HEK293 (cell line): ENCODE results near the gene RPS18.

Experiments used
- TCF7L2 ChIP-seq: IDR thresholded peaks from 2 replicates; pipeline ENCODE4 v1.6.1; 2011; ENCODE audit warnings: low read depth, mild to moderate bottlenecking, inconsistent platforms, low read length, moderate library complexity, borderline replicate concordance
- ZBTB1 ChIP-seq: fragments of 450-650 bp; formaldehyde crosslinking; IDR thresholded peaks from 2 replicates; pipeline ENCODE4 v1.5.1; 2016; ENCODE audit warnings: missing biosample characterization, missing genetic modification characterization
- ZBTB20 ChIP-seq: fragments of 450-650 bp; formaldehyde crosslinking; IDR thresholded peaks from 2 replicates; pipeline ENCODE4 v1.5.1; 2016; ENCODE audit warnings: missing biosample characterization, missing genetic modification characterization
- ZNF138 ChIP-seq: fragments of 450-650 bp; formaldehyde crosslinking; IDR thresholded peaks from 2 replicates; pipeline ENCODE4 v1.5.1; 2016; ENCODE audit warnings: missing biosample characterization, missing genetic modification characterization, borderline replicate concordance
- ZNF24 ChIP-seq: fragments of 450-650 bp; formaldehyde crosslinking; IDR thresholded peaks from 2 replicates; pipeline ENCODE4 v1.5.1; 2016; ENCODE audit warnings: missing biosample characterization, missing genetic modification characterization
- ZNF302 ChIP-seq: fragments of 450-650 bp; formaldehyde crosslinking; IDR thresholded peaks from 2 replicates; pipeline ENCODE4 v1.5.1; 2016; ENCODE audit warnings: missing biosample characterization, missing genetic modification characterization, low read depth
- ZNF596 ChIP-seq: fragments of 450-650 bp; IDR thresholded peaks from 2 replicates; pipeline ENCODE4 v1.5.0; 2018; ENCODE audit warnings: missing biosample characterization, mild to moderate bottlenecking, missing genetic modification characterization, moderate library complexity
- TF ChIP-seq, protein P1 (sequence below): fragments of 450-650 bp; formaldehyde crosslinking; IDR thresholded peaks from 2 replicates; pipeline ENCODE4 v1.5.1; 2017; ENCODE audit warnings: missing biosample characterization, missing genetic modification characterization
- TF ChIP-seq, protein P2 (sequence below): fragments of 450-650 bp; formaldehyde crosslinking; IDR thresholded peaks from 2 replicates; pipeline ENCODE4 v1.5.1; 2016; ENCODE audit warnings: missing biosample characterization, missing genetic modification characterization
- TF ChIP-seq, protein P3 (sequence below): fragments of 450-650 bp; formaldehyde crosslinking; IDR thresholded peaks from 2 replicates; pipeline ENCODE4 v1.5.1; 2016; ENCODE audit warnings: missing biosample characterization, missing genetic modification characterization
- TF ChIP-seq, protein P4 (sequence below): fragments of 450-650 bp; formaldehyde crosslinking; IDR thresholded peaks from 2 replicates; pipeline ENCODE4 v1.5.1; 2016; ENCODE audit warnings: missing biosample characterization, missing genetic modification characterization
- TF ChIP-seq, protein P5 (sequence below): fragments of 450-650 bp; formaldehyde crosslinking; optimal IDR thresholded peaks from 2 replicates; pipeline ENCODE3; 2016; ENCODE audit warnings: missing biosample characterization, mild to moderate bottlenecking, missing genetic modification characterization

DNA sequence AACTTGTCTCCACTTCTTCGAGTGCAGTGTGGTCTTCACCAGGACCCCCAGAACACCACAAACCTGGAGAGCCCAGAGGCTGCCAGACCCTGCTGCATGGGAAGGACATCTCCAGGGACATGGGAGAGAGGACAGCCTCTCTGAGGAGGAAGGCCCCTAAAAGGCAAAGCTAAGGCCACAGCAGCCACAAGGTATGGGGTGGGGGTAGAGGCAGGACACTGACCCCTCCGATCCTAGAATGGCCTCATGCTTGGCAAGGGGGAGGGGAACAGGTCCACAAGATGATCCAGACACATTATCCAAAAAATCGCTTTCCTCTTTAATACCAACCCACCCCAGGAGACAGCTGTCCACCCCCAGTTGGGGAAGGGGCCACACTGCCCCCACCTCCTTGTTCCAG, 6.9 kb downstream of the RPS18 start:
- TF ChIP-seq ZBTB20 (tag by site-specific recombination) (no peak), TCF7L2 (no peak), ZBTB1 (tag by site-specific recombination) (no peak), ZNF24 (tag by site-specific recombination) (no peak), ZNF596 (tag by site-specific recombination) (no peak), ZNF138 (tag by site-specific recombination) (no peak), ZNF302 (tag by site-specific recombination) (no peak)
- TF ChIP-seq, protein P1, sequence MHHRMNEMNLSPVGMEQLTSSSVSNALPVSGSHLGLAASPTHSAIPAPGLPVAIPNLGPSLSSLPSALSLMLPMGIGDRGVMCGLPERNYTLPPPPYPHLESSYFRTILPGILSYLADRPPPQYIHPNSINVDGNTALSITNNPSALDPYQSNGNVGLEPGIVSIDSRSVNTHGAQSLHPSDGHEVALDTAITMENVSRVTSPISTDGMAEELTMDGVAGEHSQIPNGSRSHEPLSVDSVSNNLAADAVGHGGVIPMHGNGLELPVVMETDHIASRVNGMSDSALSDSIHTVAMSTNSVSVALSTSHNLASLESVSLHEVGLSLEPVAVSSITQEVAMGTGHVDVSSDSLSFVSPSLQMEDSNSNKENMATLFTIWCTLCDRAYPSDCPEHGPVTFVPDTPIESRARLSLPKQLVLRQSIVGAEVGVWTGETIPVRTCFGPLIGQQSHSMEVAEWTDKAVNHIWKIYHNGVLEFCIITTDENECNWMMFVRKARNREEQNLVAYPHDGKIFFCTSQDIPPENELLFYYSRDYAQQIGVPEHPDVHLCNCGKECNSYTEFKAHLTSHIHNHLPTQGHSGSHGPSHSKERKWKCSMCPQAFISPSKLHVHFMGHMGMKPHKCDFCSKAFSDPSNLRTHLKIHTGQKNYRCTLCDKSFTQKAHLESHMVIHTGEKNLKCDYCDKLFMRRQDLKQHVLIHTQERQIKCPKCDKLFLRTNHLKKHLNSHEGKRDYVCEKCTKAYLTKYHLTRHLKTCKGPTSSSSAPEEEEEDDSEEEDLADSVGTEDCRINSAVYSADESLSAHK (tag by site-specific recombination) = no peak
- TF ChIP-seq, protein P2, sequence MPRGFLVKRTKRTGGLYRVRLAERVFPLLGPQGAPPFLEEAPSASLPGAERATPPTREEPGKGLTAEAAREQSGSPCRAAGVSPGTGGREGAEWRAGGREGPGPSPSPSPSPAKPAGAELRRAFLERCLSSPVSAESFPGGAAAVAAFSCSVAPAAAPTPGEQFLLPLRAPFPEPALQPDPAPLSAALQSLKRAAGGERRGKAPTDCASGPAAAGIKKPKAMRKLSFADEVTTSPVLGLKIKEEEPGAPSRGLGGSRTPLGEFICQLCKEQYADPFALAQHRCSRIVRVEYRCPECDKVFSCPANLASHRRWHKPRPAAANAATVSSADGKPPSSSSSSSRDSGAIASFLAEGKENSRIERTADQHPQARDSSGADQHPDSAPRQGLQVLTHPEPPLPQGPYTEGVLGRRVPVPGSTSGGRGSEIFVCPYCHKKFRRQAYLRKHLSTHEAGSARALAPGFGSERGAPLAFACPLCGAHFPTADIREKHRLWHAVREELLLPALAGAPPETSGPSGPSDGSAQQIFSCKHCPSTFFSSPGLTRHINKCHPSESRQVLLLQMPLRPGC (tag by site-specific recombination) = no peak
- TF ChIP-seq, protein P3, sequence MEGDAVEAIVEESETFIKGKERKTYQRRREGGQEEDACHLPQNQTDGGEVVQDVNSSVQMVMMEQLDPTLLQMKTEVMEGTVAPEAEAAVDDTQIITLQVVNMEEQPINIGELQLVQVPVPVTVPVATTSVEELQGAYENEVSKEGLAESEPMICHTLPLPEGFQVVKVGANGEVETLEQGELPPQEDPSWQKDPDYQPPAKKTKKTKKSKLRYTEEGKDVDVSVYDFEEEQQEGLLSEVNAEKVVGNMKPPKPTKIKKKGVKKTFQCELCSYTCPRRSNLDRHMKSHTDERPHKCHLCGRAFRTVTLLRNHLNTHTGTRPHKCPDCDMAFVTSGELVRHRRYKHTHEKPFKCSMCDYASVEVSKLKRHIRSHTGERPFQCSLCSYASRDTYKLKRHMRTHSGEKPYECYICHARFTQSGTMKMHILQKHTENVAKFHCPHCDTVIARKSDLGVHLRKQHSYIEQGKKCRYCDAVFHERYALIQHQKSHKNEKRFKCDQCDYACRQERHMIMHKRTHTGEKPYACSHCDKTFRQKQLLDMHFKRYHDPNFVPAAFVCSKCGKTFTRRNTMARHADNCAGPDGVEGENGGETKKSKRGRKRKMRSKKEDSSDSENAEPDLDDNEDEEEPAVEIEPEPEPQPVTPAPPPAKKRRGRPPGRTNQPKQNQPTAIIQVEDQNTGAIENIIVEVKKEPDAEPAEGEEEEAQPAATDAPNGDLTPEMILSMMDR (tag by site-specific recombination) = no peak
- TF ChIP-seq, protein P4, sequence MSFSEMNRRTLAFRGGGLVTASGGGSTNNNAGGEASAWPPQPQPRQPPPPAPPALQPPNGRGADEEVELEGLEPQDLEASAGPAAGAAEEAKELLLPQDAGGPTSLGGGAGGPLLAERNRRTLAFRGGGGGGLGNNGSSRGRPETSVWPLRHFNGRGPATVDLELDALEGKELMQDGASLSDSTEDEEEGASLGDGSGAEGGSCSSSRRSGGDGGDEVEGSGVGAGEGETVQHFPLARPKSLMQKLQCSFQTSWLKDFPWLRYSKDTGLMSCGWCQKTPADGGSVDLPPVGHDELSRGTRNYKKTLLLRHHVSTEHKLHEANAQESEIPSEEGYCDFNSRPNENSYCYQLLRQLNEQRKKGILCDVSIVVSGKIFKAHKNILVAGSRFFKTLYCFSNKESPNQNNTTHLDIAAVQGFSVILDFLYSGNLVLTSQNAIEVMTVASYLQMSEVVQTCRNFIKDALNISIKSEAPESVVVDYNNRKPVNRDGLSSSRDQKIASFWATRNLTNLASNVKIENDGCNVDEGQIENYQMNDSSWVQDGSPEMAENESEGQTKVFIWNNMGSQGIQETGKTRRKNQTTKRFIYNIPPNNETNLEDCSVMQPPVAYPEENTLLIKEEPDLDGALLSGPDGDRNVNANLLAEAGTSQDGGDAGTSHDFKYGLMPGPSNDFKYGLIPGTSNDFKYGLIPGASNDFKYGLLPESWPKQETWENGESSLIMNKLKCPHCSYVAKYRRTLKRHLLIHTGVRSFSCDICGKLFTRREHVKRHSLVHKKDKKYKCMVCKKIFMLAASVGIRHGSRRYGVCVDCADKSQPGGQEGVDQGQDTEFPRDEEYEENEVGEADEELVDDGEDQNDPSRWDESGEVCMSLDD = no peak
- TF ChIP-seq, protein P5, sequence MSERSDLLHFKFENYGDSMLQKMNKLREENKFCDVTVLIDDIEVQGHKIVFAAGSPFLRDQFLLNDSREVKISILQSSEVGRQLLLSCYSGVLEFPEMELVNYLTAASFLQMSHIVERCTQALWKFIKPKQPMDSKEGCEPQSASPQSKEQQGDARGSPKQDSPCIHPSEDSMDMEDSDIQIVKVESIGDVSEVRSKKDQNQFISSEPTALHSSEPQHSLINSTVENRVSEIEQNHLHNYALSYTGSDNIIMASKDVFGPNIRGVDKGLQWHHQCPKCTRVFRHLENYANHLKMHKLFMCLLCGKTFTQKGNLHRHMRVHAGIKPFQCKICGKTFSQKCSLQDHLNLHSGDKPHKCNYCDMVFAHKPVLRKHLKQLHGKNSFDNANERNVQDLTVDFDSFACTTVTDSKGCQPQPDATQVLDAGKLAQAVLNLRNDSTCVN (tag by site-specific recombination) = no peak
